Colon (tissue), 2 donors: Measurements from ENCODE around the gene LMTK2.

ENCODE experiments used
- FAIRE-seq: peaks from 2 replicates; lab custom pipeline; 2012; peaks lifted over from hg19 to GRCh38; lab: Jason Lieb, UNC
- donor health status: control.
- donor health status: control.

Gene LMTK2

GRCh38 chr7:98203261-98203963, 96.8 kb downstream of the LMTK2 start:
- FAIRE-seq, result no peak

- no peak for FAIRE-seq
Observed at GRCh38 chr7:98203964-98204605, 97.4 kb downstream of the LMTK2 start.

GRCh38 chr7:98204670-98205069, 98.0 kb downstream of the LMTK2 start:
- no peak for FAIRE-seq

- no peak for FAIRE-seq
Observed at GRCh38 chr7:98205162-98205845, 98.6 kb downstream of the LMTK2 start.

- FAIRE-seq, result no peak
Observed at GRCh38 chr7:98206451-98207330, 100.0 kb downstream of the LMTK2 start.

GRCh38 chr7:98209166-98209920, 102.7 kb downstream of the LMTK2 start:
- FAIRE-seq, result no peak

GRCh38 chr7:98210513-98211220, 104.0 kb downstream of the LMTK2 start:
- no peak for FAIRE-seq

- FAIRE-seq, result no peak
Observed at GRCh38 chr7:98211221-98211675, 104.6 kb downstream of the LMTK2 start, which contains the start of gene BHLHA15. Gene BHLHA15 (plus strand): TSS chr7:98211439. CDS start chr7:98212310, 871 bp downstream.

- no peak for FAIRE-seq
Observed at GRCh38 chr7:98211676-98212531, 105.2 kb downstream of the LMTK2 start.

- no peak for FAIRE-seq
Observed at GRCh38 chr7:98212532-98213041, 105.9 kb downstream of the LMTK2 start.

GRCh38 chr7:98213296-98213887, 106.7 kb downstream of the LMTK2 start:
- FAIRE-seq, result no peak

- no peak for FAIRE-seq
Observed at GRCh38 chr7:98213888-98214810, 107.5 kb downstream of the LMTK2 start.

GRCh38 chr7:98214811-98215321, 108.2 kb downstream of the LMTK2 start:
- FAIRE-seq, result no peak

- FAIRE-seq, result no peak
Observed at GRCh38 chr7:98215561-98216495, 109.2 kb downstream of the LMTK2 start.

GRCh38 chr7:98216941-98217622, 110.4 kb downstream of the LMTK2 start:
- FAIRE-seq, result no peak
